ENCODE measurements around the gene DPP6.
"Not testable (repeated sequence)": the region's sequence is repeated elsewhere in the genome, so short reads cannot be mapped to it uniquely, and the experiment has no call there.

- TF ChIP-seq POLR2A (IDR thresholded peaks at IDR 0.05; ENCODE audit: low read length); GATA1 (IDR thresholded peaks at IDR 0.05; ENCODE audit: low read depth, low read length): not testable (repeated sequence)
Measured at GRCh38 chr7:154145922-154146706, 93.9 kb downstream of the DPP6 start.
